Fibroblast of pulmonary artery (primary cell): ENCODE data around the gene SEMA3A.
"Not testable (repeated sequence)": the region's sequence is repeated elsewhere in the genome, so short reads cannot be mapped to it uniquely, and the experiment has no call there.

Experiments used
- DNase-seq: peaks from one replicate; pipeline ENCODE4 v3.0.0-alpha.2; 2010; ENCODE audit warnings: low read depth
- H3K4me3 ChIP-seq: replicated peaks from 2 replicates; pipeline ENCODE4 v1.5.1; 2011; ENCODE audit warnings: low read depth, mild to moderate bottlenecking, control low read depth, low read length, moderate library complexity
- CTCF ChIP-seq: IDR thresholded peaks from 2 replicates; pipeline ENCODE4 v1.5.1; 2011; ENCODE audit warnings: mild to moderate bottlenecking, control low read depth, low read length, inconsistent platforms; ENCODE audit errors: missing control alignments

The SEMA3A gene

GRCh38 chr7:84077336-84077735, 117.3 kb downstream of the SEMA3A start:
- no peak overlapping the region for H3K4me3 ChIP-seq
- no peak for DNase-seq
- no peak for TF ChIP-seq CTCF

DNA sequence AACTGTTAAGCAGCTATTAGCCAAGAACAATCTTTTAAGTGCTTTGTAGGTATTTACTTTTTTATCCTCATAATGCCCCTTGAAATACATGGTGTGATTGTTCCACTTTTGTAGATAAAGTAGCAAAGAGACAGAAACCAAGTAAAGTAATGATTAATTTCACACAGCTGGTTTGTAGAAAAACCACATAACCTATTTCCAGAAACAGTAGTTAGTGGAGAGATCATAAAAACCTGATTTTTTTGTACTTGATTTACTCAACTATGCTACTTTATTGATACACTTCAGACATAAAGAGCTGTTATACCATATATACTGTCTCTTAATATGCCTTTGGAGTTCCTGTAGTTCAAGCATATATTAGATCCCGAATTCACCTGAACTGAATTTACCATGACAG, 118.4 kb downstream of the SEMA3A start:
- no peak overlapping the region for H3K4me3 ChIP-seq
- no peak for DNase-seq
- no peak for TF ChIP-seq CTCF

- H3K4me3 ChIP-seq = no peak overlapping the region
- DNase-seq = peak; percentile 74
- no peak for TF ChIP-seq CTCF
These were observed 121.3 kb downstream of the SEMA3A start for GRCh38 chr7:84073186-84073875.

GRCh38 chr7:84070770-84071169, 123.8 kb downstream of the SEMA3A start:
- no peak overlapping the region for H3K4me3 ChIP-seq
- no peak for TF ChIP-seq CTCF
- DNase-seq = no peak

DNA sequence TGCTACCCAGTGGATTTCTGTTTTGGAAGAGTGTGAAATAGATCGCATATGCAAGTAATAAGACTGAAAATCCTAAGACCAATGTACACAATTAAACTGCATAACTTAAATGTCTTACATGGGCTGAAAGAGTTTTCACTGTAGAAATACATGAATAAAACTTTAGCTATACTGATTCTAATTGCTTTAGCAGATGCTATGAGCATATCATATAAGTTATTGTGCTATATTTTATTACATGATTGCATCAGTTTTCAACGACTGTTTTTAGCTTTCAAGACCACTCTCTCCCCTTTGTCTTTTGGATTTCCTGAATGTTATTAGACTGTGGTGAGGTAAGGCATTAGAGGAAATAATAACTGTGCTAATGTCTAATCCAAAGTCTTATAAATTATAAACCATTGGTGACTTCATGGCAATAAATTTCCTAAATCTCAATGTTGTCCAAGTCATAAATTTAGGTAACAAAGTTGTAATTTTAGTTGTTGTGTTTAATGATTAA, 124.5 kb downstream of the SEMA3A start:
- DNase-seq = no peak
- no peak for TF ChIP-seq CTCF
- H3K4me3 ChIP-seq = no peak overlapping the region

GRCh38 chr7:84069033-84069432, 125.6 kb downstream of the SEMA3A start:
- H3K4me3 ChIP-seq = no peak overlapping the region
- no peak for TF ChIP-seq CTCF

GRCh38 chr7:84062489-84062901, 132.1 kb downstream of the SEMA3A start:
- not testable (repeated sequence) for H3K4me3 ChIP-seq

More at GRCh38 chr7:84069033-84069432, 125.6 kb downstream of the SEMA3A start:
- peak; percentile 25 for DNase-seq

More at GRCh38 chr7:84062489-84062901, 132.1 kb downstream of the SEMA3A start:
- not testable (repeated sequence) for DNase-seq
